Activated CD8-positive, alpha-beta T cell treated with anti-CD3 and anti-CD28 coated beads for 36 hours (primary cell): ENCODE measurements around the gene GPALPP1. TPM values are rescaled to one million over a fixed set of nuclear protein-coding genes. Genes with fewer than 3 reads are reported as not detected.

Experiments
- total RNA-seq, 2 experiments: library from RNA; stranded (reverse); gene quantifications; one replicate each; pipeline ENCODE4 v1.2.3, GENCODE V29; 2021

The GPALPP1 gene
- total RNA-seq, 2 experiments from 2014 or later: 30.4 to 31.6 TPM

Other genes with a start within 250 kb of the GPALPP1 start
- gene NUFIP1, start 67 bp upstream of the GPALPP1 start, total RNA-seq: 10 to 100 TPM; 10.4 to 11.2 TPM
- gene GTF2F2, start 131.0 kb downstream of the GPALPP1 start, total RNA-seq: 10 to 100 TPM; 25.8 to 28.9 TPM
- gene KCTD4, start 211.5 kb downstream of the GPALPP1 start, total RNA-seq: not detected